Hepatocyte (in vitro differentiated cells): ENCODE measurements around the gene TIMM23. TPM values are rescaled to one million over a fixed set of nuclear protein-coding genes. Genes with fewer than 3 reads are reported as not detected.
A peak's percentile ranks its signal among the peaks of the same experiment; 100 is the strongest.
"Not testable (repeated sequence)": the region's sequence is repeated elsewhere in the genome, so short reads cannot be mapped to it uniquely, and the experiment has no call there.

Experiments used
- DNase-seq: peaks from one replicate; pipeline ENCODE4 v3.0.0-alpha.2; 2016; ENCODE audit warnings: low spot score
- H2AFZ ChIP-seq: fragments of 200-600 bp; sonication (generic); 2 replicates; pipeline ENCODE4 v1.6.0; 2016; ENCODE audit warnings: antibody characterized with exemption, mild to moderate bottlenecking
- H3K27ac ChIP-seq: fragments of 200-600 bp; sonication (generic); 2 replicates; pipeline ENCODE4 v1.5.1; 2016; ENCODE audit warnings: mild to moderate bottlenecking
- H3K27me3 ChIP-seq: fragments of 200-600 bp; sonication (generic); 2 replicates; pipeline ENCODE4 v1.6.1; 2016
- H3K36me3 ChIP-seq: fragments of 200-600 bp; sonication (generic); replicated peaks from 2 replicates; pipeline ENCODE4 v1.5.1; 2016; ENCODE audit warnings: low read depth; ENCODE audit not compliant: insufficient read depth
- H3K4me1 ChIP-seq: fragments of 200-600 bp; sonication (generic); 2 replicates; pipeline ENCODE4 v1.5.1; 2016; ENCODE audit warnings: mild to moderate bottlenecking, moderate library complexity; ENCODE audit not compliant: insufficient read depth
- H3K4me2 ChIP-seq: fragments of 200-600 bp; sonication (generic); 2 replicates; pipeline ENCODE4 v1.6.0; 2016
- H3K4me3 ChIP-seq: fragments of 200-600 bp; sonication (generic); 2 replicates; pipeline ENCODE4 v1.5.1; 2016; ENCODE audit warnings: mild to moderate bottlenecking
- H3K79me2 ChIP-seq: fragments of 200-600 bp; sonication (generic); 2 replicates; pipeline ENCODE4 v1.6.0; 2017; ENCODE audit warnings: mild to moderate bottlenecking
- H3K9me2 ChIP-seq: fragments of 200-600 bp; sonication (generic); replicated peaks from 2 replicates; pipeline ENCODE4 v1.6.0; 2017; ENCODE audit warnings: mild to moderate bottlenecking; ENCODE audit not compliant: insufficient read depth
- H3K9me3 ChIP-seq: fragments of 200-600 bp; sonication (generic); 2 replicates; pipeline ENCODE4 v1.5.1; 2016; ENCODE audit warnings: low read depth, mild to moderate bottlenecking
- H4K20me1 ChIP-seq: fragments of 200-600 bp; sonication (generic); 2 replicates; pipeline ENCODE4 v1.6.0; 2016; ENCODE audit warnings: mild to moderate bottlenecking; ENCODE audit not compliant: insufficient read depth, poor library complexity, severe bottlenecking
- CTCF ChIP-seq: fragments of 200-600 bp; sonication (generic); IDR thresholded peaks from 2 replicates; pipeline ENCODE4 v1.5.1; 2016; ENCODE audit warnings: antibody characterized with exemption, mild to moderate bottlenecking; ENCODE audit not compliant: poor library complexity
- WGBS: methylation state at CpG from one replicate; pipeline ENCODE4 v1.1.6; 2016; ENCODE audit warnings: low lambda C conversion rate; ENCODE audit errors: missing lambda C conversion rate; 5-methylcytosine and 5-hydroxymethylcytosine counted together
- polyA plus RNA-seq: library from polyadenylated mRNA; unstranded; fragments of >200 nt; fragmentation: Nextera tagmentation; extraction: Ambion mirVana; gene quantifications from 2 replicates; pipeline ENCODE4 v1.2.1, GENCODE V29; 2016
- total RNA-seq: library from RNA; depleted of rRNA; stranded (reverse); fragments of >200 nt; gene quantifications from 2 replicates; pipeline ENCODE4 v1.2.3, GENCODE V29; 2014

TIMM23 gene
- total and polyA plus RNA-seq, 2 experiments from 2014 or later = 80.7 to 122 TPM

GRCh38 chr10:45947363-45947762 is 24.9 kb upstream of the TIMM23 start:
- H2AFZ ChIP-seq, H3K79me2 ChIP-seq, H3K4me3 ChIP-seq, H3K27ac ChIP-seq, H3K4me1 ChIP-seq, H3K27me3 ChIP-seq, H3K9me2 ChIP-seq, H3K36me3 ChIP-seq, DNase-seq, H3K9me3 ChIP-seq, H3K4me2 ChIP-seq, H4K20me1 ChIP-seq: not testable (repeated sequence)
- WGBS = 87% methylated on average over 1 of the region's 1 CpG
- TF ChIP-seq CTCF = peak; percentile 14

GRCh38 chr10:45948801-45949200 is 23.5 kb upstream of the TIMM23 start:
- DNase-seq, H3K36me3 ChIP-seq: not testable (repeated sequence)

GRCh38 chr10:45954367-45954766 is 17.9 kb upstream of the TIMM23 start:
- H2AFZ ChIP-seq, H3K27ac ChIP-seq, H4K20me1 ChIP-seq, H3K4me3 ChIP-seq, H3K4me2 ChIP-seq, H3K36me3 ChIP-seq, H3K9me2 ChIP-seq, H3K27me3 ChIP-seq, H3K4me1 ChIP-seq, H3K79me2 ChIP-seq, H3K9me3 ChIP-seq, DNase-seq: not testable (repeated sequence)
- WGBS = 94% methylated on average over 4 of the region's 4 CpGs

More at GRCh38 chr10:45948801-45949200, 23.5 kb upstream of the TIMM23 start:
- not testable (repeated sequence) for H3K9me2 ChIP-seq, H3K27ac ChIP-seq, H3K4me2 ChIP-seq, H4K20me1 ChIP-seq, H2AFZ ChIP-seq, H3K9me3 ChIP-seq, H3K4me1 ChIP-seq, H3K4me3 ChIP-seq, H3K27me3 ChIP-seq, H3K79me2 ChIP-seq

DNA sequence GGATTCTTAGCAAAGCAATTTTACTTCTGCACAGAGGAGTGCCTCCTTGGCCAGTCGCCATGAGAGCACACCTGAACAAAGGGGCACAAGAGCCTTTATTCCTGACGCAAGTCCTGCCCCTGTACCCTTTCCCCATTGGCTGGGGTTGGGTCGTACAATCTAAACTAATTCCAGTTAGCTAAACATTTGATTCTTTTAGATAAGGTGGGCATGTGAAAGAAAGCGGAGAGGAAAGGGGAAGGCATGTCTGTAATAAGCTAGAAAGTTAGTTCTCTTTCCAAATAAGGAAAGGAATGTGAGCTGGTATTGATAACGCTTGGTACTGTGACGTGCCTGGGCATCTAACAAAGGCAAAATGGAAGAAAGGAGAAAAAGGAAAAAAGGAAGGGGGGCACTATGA is 15.7 kb upstream of the TIMM23 start:
- not testable (repeated sequence) for DNase-seq, H3K79me2 ChIP-seq
- WGBS = 32% methylated on average over 4 of the region's 6 CpGs

DNA sequence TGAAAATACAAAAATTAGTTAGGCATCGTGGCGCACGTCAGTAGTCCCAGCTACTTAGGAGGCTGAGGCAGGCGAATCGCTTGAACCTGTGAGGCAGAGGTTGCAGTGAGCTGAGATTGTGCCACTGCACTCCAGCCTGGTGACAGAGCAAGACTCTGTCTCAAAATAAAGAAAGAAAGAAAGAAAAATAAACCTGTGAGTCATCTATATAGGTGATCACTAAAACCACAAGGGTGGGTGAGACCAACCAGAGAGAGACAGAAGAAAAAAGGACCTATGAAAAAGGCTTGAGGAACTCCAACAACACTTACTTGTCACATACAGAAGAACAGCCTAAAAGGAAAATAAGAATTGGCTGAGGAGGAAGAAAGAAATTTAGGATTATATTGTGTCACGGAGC is 14.4 kb upstream of the TIMM23 start:
- DNase-seq, H3K4me1 ChIP-seq, H3K9me3 ChIP-seq, H3K36me3 ChIP-seq, H3K4me2 ChIP-seq, H2AFZ ChIP-seq, H4K20me1 ChIP-seq, H3K4me3 ChIP-seq, H3K9me2 ChIP-seq, H3K79me2 ChIP-seq, H3K27me3 ChIP-seq: not testable (repeated sequence)
- WGBS = 100% methylated on average over 6 of the region's 6 CpGs
- peak overlapping the region; percentile 95 for H3K27ac ChIP-seq

More for the DNA sequence above, 15.7 kb upstream of the TIMM23 start:
- not testable (repeated sequence) for H3K4me1 ChIP-seq, H3K36me3 ChIP-seq, H2AFZ ChIP-seq, H4K20me1 ChIP-seq, H3K4me3 ChIP-seq, H3K9me2 ChIP-seq, H3K9me3 ChIP-seq, H3K27me3 ChIP-seq
- Histone ChIP-seq H3K27ac (peak overlapping the region; percentile 95), H3K4me2 (peak overlapping the region; percentile 49)

- not testable (repeated sequence) for DNase-seq, H3K36me3 ChIP-seq, H3K27me3 ChIP-seq, H3K4me3 ChIP-seq, H3K4me2 ChIP-seq, H3K9me2 ChIP-seq, H3K9me3 ChIP-seq, H2AFZ ChIP-seq, H4K20me1 ChIP-seq, H3K4me1 ChIP-seq, H3K27ac ChIP-seq
- 75% methylated on average over 6 of the region's 6 CpGs for WGBS
- H3K79me2 ChIP-seq = peaks cover 19% of the 10 kb centered on the region
Measured at GRCh38 chr10:45962686-45963452, 9.4 kb upstream of the TIMM23 start.

GRCh38 chr10:45971019-45971418 is 1.3 kb upstream of the TIMM23 start:
- H3K9me2 ChIP-seq, H4K20me1 ChIP-seq, H3K36me3 ChIP-seq, H3K4me1 ChIP-seq, H3K9me3 ChIP-seq, H3K27me3 ChIP-seq, DNase-seq, H2AFZ ChIP-seq: not testable (repeated sequence)
- Histone ChIP-seq H3K27ac (peak overlapping the region; percentile 74), H3K79me2 (peaks cover 74% of the 10 kb centered on the region), H3K4me3 (peak overlapping the region; percentile 66), H3K4me2 (peak overlapping the region; percentile 77)
- WGBS = 65% methylated on average over 14 of the region's 14 CpGs

GRCh38 chr10:45971742-45972105 is 565 bp upstream of the TIMM23 start:
- DNase-seq = peak; percentile 9
- peak overlapping the region; percentile 89 for H2AFZ ChIP-seq
- peaks cover 70% of the 10 kb centered on the region for H3K79me2 ChIP-seq
- WGBS = 1% methylated on average over 25 of the region's 25 CpGs
- H3K36me3 ChIP-seq, H3K9me2 ChIP-seq, H3K9me3 ChIP-seq, H4K20me1 ChIP-seq, H3K4me1 ChIP-seq, H3K27me3 ChIP-seq: not testable (repeated sequence)
- H3K27ac ChIP-seq = peak overlapping the region; percentile 74
- peak overlapping the region; percentile 66 for H3K4me3 ChIP-seq
- H3K4me2 ChIP-seq = peak overlapping the region; percentile 77
